PFSK-1 (cell line): Measurements from ENCODE around the gene CARD6.

Experiments used
- FOXP2 ChIP-seq: optimal IDR thresholded peaks from 2 replicates; pipeline ENCODE3; 2011; ENCODE audit warnings: borderline replicate concordance, control low read depth, inconsistent platforms; ENCODE audit not compliant: insufficient read depth; ENCODE audit errors: extremely low read length, extremely low read depth
- POLR2AphosphoS5 ChIP-seq: IDR thresholded peaks from 2 replicates; pipeline ENCODE4 v1.6.1; 2012; ENCODE audit warnings: low read depth, mild to moderate bottlenecking, control low read depth, low read length, moderate library complexity
- SIN3A ChIP-seq: IDR thresholded peaks from 2 replicates; pipeline ENCODE4 v1.6.1; 2012; ENCODE audit warnings: mild to moderate bottlenecking, low read length, moderate library complexity, borderline replicate concordance; ENCODE audit not compliant: insufficient read depth
- TAF1 ChIP-seq: IDR thresholded peaks from 2 replicates; pipeline ENCODE4 v1.6.1; 2012; ENCODE audit warnings: low read length, control low read depth, borderline replicate concordance; ENCODE audit not compliant: insufficient read depth
- TF ChIP-seq, protein P1 (sequence below), 2 experiments: IDR thresholded peaks; 2 replicates each; pipeline versions ENCODE4 v1.6.1 to v1.8.0; 2011 to 2012; ENCODE audit warnings: low read depth in 2 of 2, low read length in 2 of 2, control low read depth in 1 of 2, inconsistent platforms in 1 of 2, mild to moderate bottlenecking in 1 of 2, moderate library complexity in 1 of 2; ENCODE audit not compliant: insufficient read depth in 1 of 2

Gene CARD6

DNA sequence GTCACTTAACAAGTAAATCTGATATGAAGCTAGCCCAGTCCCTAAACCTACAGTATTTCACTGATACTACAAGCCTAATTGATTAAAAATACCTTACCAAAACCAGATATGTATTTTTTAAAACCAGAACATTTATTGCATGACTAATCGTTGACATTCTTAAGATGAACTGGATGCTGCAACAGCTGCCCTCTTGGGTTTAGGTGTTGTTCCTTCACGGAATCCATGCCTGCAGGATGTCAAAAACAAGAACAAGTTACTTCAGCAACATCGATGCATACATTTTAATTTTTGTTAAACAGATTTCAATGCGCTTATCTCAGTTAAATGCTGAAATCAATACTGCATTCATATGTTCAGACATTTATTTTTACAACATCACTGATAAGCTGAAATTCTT is 8.8 kb upstream of the CARD6 start:
- TF ChIP-seq, protein P1, sequence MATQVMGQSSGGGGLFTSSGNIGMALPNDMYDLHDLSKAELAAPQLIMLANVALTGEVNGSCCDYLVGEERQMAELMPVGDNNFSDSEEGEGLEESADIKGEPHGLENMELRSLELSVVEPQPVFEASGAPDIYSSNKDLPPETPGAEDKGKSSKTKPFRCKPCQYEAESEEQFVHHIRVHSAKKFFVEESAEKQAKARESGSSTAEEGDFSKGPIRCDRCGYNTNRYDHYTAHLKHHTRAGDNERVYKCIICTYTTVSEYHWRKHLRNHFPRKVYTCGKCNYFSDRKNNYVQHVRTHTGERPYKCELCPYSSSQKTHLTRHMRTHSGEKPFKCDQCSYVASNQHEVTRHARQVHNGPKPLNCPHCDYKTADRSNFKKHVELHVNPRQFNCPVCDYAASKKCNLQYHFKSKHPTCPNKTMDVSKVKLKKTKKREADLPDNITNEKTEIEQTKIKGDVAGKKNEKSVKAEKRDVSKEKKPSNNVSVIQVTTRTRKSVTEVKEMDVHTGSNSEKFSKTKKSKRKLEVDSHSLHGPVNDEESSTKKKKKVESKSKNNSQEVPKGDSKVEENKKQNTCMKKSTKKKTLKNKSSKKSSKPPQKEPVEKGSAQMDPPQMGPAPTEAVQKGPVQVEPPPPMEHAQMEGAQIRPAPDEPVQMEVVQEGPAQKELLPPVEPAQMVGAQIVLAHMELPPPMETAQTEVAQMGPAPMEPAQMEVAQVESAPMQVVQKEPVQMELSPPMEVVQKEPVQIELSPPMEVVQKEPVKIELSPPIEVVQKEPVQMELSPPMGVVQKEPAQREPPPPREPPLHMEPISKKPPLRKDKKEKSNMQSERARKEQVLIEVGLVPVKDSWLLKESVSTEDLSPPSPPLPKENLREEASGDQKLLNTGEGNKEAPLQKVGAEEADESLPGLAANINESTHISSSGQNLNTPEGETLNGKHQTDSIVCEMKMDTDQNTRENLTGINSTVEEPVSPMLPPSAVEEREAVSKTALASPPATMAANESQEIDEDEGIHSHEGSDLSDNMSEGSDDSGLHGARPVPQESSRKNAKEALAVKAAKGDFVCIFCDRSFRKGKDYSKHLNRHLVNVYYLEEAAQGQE (IDR thresholded peaks at IDR 0.05; ENCODE audit: insufficient read depth in 1 of 2, low read depth in 2 of 2, low read length in 2 of 2) = no peak
- TF ChIP-seq SIN3A = no peak

DNA sequence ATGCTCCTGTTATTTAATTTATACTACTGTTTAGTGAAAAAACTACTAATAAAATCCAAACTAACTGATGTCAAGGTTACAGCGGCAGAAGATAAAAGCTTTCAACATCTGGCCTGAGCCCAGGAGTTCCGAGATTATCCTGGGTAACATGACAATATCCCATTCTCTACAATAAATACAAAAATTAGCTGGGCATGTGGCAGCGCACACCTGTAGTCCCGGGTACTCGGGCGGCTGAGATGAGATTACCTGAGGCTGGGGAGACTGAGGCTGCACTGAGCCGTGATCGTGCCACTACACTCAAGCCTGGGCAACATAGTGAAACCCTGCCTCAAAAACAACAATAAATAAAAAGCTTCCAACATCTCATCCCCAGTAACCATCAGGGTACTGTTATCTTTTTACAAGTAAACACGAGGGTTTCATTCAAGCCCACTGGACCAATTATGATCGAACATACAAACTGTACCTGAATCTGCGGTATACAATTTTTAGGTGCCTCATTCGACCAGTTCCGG is 7.4 kb upstream of the CARD6 start:
- TF ChIP-seq POLR2AphosphoS5 (no peak; the same call in 1 of the 2 replicates), FOXP2 (no peak), TAF1 (no peak), SIN3A (no peak)
- TF ChIP-seq, protein P1 (IDR thresholded peaks at IDR 0.05; ENCODE audit: insufficient read depth in 1 of 2, low read depth in 2 of 2, low read length in 2 of 2) = no peak

DNA sequence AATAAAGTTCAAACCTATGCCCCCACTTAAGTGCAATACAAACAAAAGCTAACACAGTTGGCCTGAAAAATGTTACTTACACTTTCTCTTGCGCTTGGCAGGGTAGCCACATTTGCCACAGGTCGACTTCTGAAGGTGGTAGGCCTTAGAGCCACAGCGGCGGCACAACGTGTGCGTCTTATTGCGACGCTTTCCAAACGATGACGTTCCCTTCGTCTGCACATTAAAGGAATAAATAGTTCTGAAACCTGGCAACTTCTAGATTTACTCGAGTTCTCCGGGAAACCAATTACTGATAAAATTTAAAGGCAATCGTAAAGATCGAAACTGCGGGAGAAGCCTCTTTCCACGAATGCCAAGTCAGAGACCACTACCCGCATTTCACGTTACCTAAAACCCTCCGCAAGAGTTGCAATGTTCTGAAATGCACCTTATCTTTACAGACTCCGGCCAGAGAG is 6.7 kb upstream of the CARD6 start:
- no peak for TF ChIP-seq FOXP2
- TF ChIP-seq SIN3A = no peak
- no peak for TF ChIP-seq POLR2AphosphoS5
- no peak for TF ChIP-seq TAF1
- TF ChIP-seq, protein P1 (IDR thresholded peaks at IDR 0.05; ENCODE audit: insufficient read depth in 1 of 2, low read depth in 2 of 2, low read length in 2 of 2) = no peak

DNA sequence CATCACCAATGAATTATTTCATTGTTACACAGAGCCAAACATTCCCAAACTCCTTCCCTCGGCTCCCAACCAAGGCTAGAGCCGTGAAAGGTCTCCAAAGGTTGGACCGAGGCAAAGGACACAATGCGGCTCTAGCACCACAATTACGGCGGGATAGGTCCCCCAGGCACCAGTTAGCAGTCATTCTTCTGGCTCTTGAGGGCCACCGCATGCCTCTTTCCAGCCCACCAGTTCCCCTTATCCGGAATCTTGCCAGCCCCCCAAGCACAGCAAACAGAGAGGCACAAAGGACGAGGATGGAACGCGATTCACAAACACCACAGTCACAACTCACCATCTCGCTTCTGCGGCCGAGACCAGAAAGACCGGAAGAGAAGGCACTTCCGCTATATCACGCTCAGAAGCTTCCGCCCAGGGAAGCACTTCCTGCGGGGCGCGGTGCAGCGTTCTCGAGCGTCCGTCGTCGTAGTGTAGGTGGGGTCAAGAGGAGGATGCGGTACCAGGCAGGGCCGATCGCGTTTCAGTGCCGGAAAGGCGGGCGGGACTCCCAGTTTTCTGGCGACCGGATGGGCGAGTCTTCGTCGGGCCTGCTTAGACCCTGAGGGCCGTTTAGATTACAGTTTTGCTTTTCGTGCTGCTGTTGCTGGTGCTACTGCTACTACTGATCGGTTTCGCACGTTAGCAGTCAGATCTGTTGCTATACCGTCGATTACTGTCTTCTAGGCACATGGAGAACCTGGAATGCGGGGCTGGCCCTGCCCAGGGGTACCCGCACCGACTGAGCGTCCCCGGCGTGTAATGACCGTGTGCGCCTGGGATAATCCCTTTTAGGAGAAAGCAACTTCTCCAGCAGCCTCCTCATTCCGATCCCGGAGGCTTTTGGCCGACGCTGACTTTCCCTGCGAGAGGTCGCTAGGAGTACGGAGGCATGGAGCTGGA is 6.0 kb upstream of the CARD6 start, which contains the start of gene RPL37:
RPL37 (minus strand) TSS at position 374 of the 939 bp plus-strand sequence; CDS start at position 337, 37 bp downstream.
- TF ChIP-seq SIN3A (peak; percentile 42; the same call in 1 of the 2 replicates), TAF1 (peak; percentile 98), FOXP2 (peak; percentile 92), POLR2AphosphoS5 (peak; percentile 99)
- TF ChIP-seq, protein P1 (IDR thresholded peaks at IDR 0.05; ENCODE audit: insufficient read depth in 1 of 2, low read depth in 2 of 2, low read length in 2 of 2) = peak; percentile 30 to 64; a peak in 1 of 4 replicates
